GM19351 (cell line): ENCODE results near the gene MAP3K7.

Experiments used
- ATAC-seq: cut with Tn5 transposase; IDR thresholded peaks from one replicate; pipeline ENCODE4 v1.9.1; 2021; ENCODE audit warnings: mild to moderate bottlenecking, moderate library complexity; ENCODE audit not compliant: unreplicated experiment

The MAP3K7 gene

GRCh38 chr6:90586836-90587638 is at the start of gene MAP3K7:
Gene MAP3K7 (minus strand): TSS chr6:90587072. CDS start chr6:90586883, 189 bp downstream.
- peak; percentile 88 for ATAC-seq

GRCh38 chr6:90631046-90631445 is 44.2 kb upstream of the MAP3K7 start:
- no peak for ATAC-seq

- no peak for ATAC-seq
Measured at GRCh38 chr6:90621581-90621980, 34.7 kb upstream of the MAP3K7 start.

- no peak for ATAC-seq
Measured at GRCh38 chr6:90619221-90619620, 32.3 kb upstream of the MAP3K7 start.

GRCh38 chr6:90612313-90612680 is 25.4 kb upstream of the MAP3K7 start:
- no peak for ATAC-seq

- no peak for ATAC-seq
Measured at GRCh38 chr6:90611543-90612312, 24.9 kb upstream of the MAP3K7 start.

GRCh38 chr6:90610751-90611542 is 24.1 kb upstream of the MAP3K7 start:
- ATAC-seq, result peak; percentile 66

- no peak for ATAC-seq
Measured at GRCh38 chr6:90610301-90610750, 23.5 kb upstream of the MAP3K7 start.

GRCh38 chr6:90605749-90606340 is 19.0 kb upstream of the MAP3K7 start:
- ATAC-seq, result no peak

GRCh38 chr6:90604546-90604945 is 17.7 kb upstream of the MAP3K7 start:
- ATAC-seq, result no peak

- ATAC-seq, result no peak
Measured at GRCh38 chr6:90599151-90599550, 12.3 kb upstream of the MAP3K7 start.

- ATAC-seq, result no peak
Measured at GRCh38 chr6:90598192-90598951, 11.5 kb upstream of the MAP3K7 start.

GRCh38 chr6:90596967-90597539 is 10.2 kb upstream of the MAP3K7 start:
- ATAC-seq, result no peak

- no peak for ATAC-seq
Measured at GRCh38 chr6:90595854-90596253, 9.0 kb upstream of the MAP3K7 start.

GRCh38 chr6:90586546-90586835 is 381 bp downstream of the MAP3K7 start:
- peak; percentile 21 for ATAC-seq

GRCh38 chr6:90584636-90585255 is 2.1 kb downstream of the MAP3K7 start:
- no peak for ATAC-seq

GRCh38 chr6:90583836-90584481 is 2.9 kb downstream of the MAP3K7 start:
- ATAC-seq, result no peak

GRCh38 chr6:90583179-90583835 is 3.6 kb downstream of the MAP3K7 start:
- ATAC-seq, result no peak

- no peak for ATAC-seq
Measured at GRCh38 chr6:90581146-90581545, 5.7 kb downstream of the MAP3K7 start.
